CD14-positive monocyte (primary cell): ENCODE data around the gene PCGF5. TPM values are rescaled to one million over a fixed set of nuclear protein-coding genes. Genes with fewer than 3 reads are reported as not detected.

ENCODE experiments used
- DNase-seq, 3 donors: peaks; one replicate each; pipeline ENCODE4 v3.0.0-alpha.2; 2011 to 2022
- H2AFZ ChIP-seq: 2 replicates; pipeline ENCODE4 v1.6.0; 2012; ENCODE audit warnings: mild to moderate bottlenecking, low read depth, low read length, inconsistent platforms; ENCODE audit not compliant: insufficient read depth, poor library complexity, severe bottlenecking
- H3K27ac ChIP-seq, 2 donors: 1 replicate in 1 of 2; 2 replicates in 1 of 2; pipeline ENCODE4 v1.5.1; 2012 to 2013; ENCODE audit warnings: low read length in 2 of 2, control low read depth in 1 of 2, inconsistent platforms in 1 of 2, low read depth in 1 of 2, mild to moderate bottlenecking in 1 of 2
- H3K27me3 ChIP-seq, 2 donors: one replicate each; pipeline versions ENCODE4 v1.6.0 to v1.6.1; 2011 to 2013; ENCODE audit warnings: low read length in 2 of 2; ENCODE audit not compliant: control insufficient read depth in 2 of 2, insufficient read depth in 2 of 2
- H3K36me3 ChIP-seq, 2 donors: replicated peaks in 1 of 2; 1 replicate in 1 of 2; 2 replicates in 1 of 2; pipeline versions ENCODE4 v1.5.1 to v1.6.1; 2012 to 2013; ENCODE audit warnings: low read length in 2 of 2, control low read depth in 1 of 2, inconsistent platforms in 1 of 2, mild to moderate bottlenecking in 1 of 2; ENCODE audit not compliant: insufficient read depth in 2 of 2, control insufficient read depth in 1 of 2
- H3K4me1 ChIP-seq, 2 donors: 1 replicate in 1 of 2; 2 replicates in 1 of 2; pipeline versions ENCODE4 v1.5.1 to v1.6.1; 2012 to 2013; ENCODE audit warnings: low read length in 2 of 2, control low read depth in 1 of 2, inconsistent platforms in 1 of 2, mild to moderate bottlenecking in 1 of 2, moderate library complexity in 1 of 2; ENCODE audit not compliant: insufficient read depth in 2 of 2, control insufficient read depth in 1 of 2
- H3K4me2 ChIP-seq: replicated peaks from 2 replicates; pipeline ENCODE3; 2012; ENCODE audit warnings: low read length, moderate library complexity, mild to moderate bottlenecking; ENCODE audit not compliant: poor library complexity, severe bottlenecking; ENCODE audit errors: extremely low read depth
- H3K4me3 ChIP-seq, 3 experiments: fragments of 200-600 bp in 1 of 3; sonication (generic) in 1 of 3; replicated peaks in 1 of 3; 1 replicate in 2 of 3; 2 replicates in 1 of 3; pipeline ENCODE4 v1.5.1; 2011 to 2013; ENCODE audit warnings: low read length in 3 of 3, mild to moderate bottlenecking in 3 of 3, control low read depth in 2 of 3, low read depth in 2 of 3, inconsistent platforms in 1 of 3, moderate library complexity in 1 of 3
- H3K79me2 ChIP-seq: 2 replicates; pipeline ENCODE4 v1.6.0; 2012; ENCODE audit warnings: mild to moderate bottlenecking, control low read depth, inconsistent platforms, low read length, moderate library complexity; ENCODE audit not compliant: insufficient read depth
- H3K9ac ChIP-seq: 2 replicates; pipeline ENCODE4 v1.6.0; 2017; ENCODE audit warnings: low read length, mild to moderate bottlenecking; ENCODE audit not compliant: insufficient read depth, poor library complexity, severe bottlenecking
- H3K9me3 ChIP-seq, 2 donors: replicated peaks in 1 of 2; 1 replicate in 1 of 2; 2 replicates in 1 of 2; pipeline versions ENCODE4 v1.5.1 to v1.6.1; 2012 to 2013; ENCODE audit warnings: low read length in 2 of 2, control low read depth in 1 of 2; ENCODE audit not compliant: control insufficient read depth in 1 of 2, insufficient read depth in 1 of 2
- H4K20me1 ChIP-seq: 2 replicates; pipeline ENCODE4 v1.6.0; 2012; ENCODE audit warnings: mild to moderate bottlenecking, low read length, control low read depth, moderate library complexity; ENCODE audit not compliant: insufficient read depth
- H3K27ac Mint-ChIP-seq, 7 donors: one replicate each; pipeline ENCODE4 v1.8.0; 2020; ENCODE audit warnings: mild to moderate bottlenecking in 7 of 7, mixed read lengths in 7 of 7, moderate library complexity in 6 of 7, inconsistent platforms in 2 of 7
- H3K27me3 Mint-ChIP-seq, 3 donors: one replicate each; pipeline ENCODE4 v1.8.0; 2021 to 2022; ENCODE audit warnings: low read depth in 3 of 3, mild to moderate bottlenecking in 3 of 3, mixed read lengths in 3 of 3, moderate library complexity in 3 of 3, inconsistent platforms in 1 of 3
- H3K36me3 Mint-ChIP-seq, 2 donors: one replicate each; pipeline ENCODE4 v1.8.0; 2020; ENCODE audit warnings: mixed read lengths in 2 of 2, inconsistent platforms in 1 of 2, mild to moderate bottlenecking in 1 of 2
- H3K4me1 Mint-ChIP-seq: one replicate; pipeline ENCODE4 v1.8.0; 2020; ENCODE audit warnings: mild to moderate bottlenecking, mixed read lengths
- H3K4me3 Mint-ChIP-seq, 2 donors: one replicate each; pipeline ENCODE4 v1.8.0; 2020; ENCODE audit warnings: mild to moderate bottlenecking in 2 of 2, mixed read lengths in 2 of 2, moderate library complexity in 1 of 2
- H3K9me3 Mint-ChIP-seq, 7 donors: one replicate each; pipeline ENCODE4 v1.8.0; 2020 to 2022; ENCODE audit warnings: mixed read lengths in 7 of 7, mild to moderate bottlenecking in 6 of 7, moderate library complexity in 6 of 7, inconsistent platforms in 2 of 7
- CTCF ChIP-seq: fragments of 200-600 bp; IDR thresholded peaks from one replicate; pipeline ENCODE4 v1.8.0; 2022; ENCODE audit warnings: antibody characterized with exemption, mild to moderate bottlenecking
- WGBS: methylation state at CpG from one replicate; pipeline ENCODE4 v1.1.5; 2013; ENCODE audit warnings: missing lambda C conversion rate; ENCODE audit not compliant: insufficient coverage; 5-methylcytosine and 5-hydroxymethylcytosine counted together
- intact Hi-C, 2 donors: fragments of 100-400 bp; cut with micrococcal nuclease; formaldehyde crosslinking; loops; one replicate each; pipeline versions ENCODE4 v1.15.0 to v1.15.1; 2023
- polyA plus RNA-seq, 3 donors: library from polyadenylated mRNA; depleted of rRNA in 1 of 3; unstranded in 2 of 3; stranded (reverse) in 1 of 3; fragments of 300-500 nt in 2 of 3; fragments of >200 nt in 1 of 3; fragmentation: Illumina TruSeq in 2 of 3; gene quantifications; 1 replicate in 2 of 3; 2 replicates in 1 of 3; pipeline ENCODE4 v1.2.3, GENCODE V29; 2012 to 2021

PCGF5 gene
- polyA plus RNA-seq, 3 donors, result 55.2 to 80.3 (median 58.7) TPM

- H3K36me3 ChIP-seq, result no peaks in the 10 kb centered on the region
- no peaks in the 10 kb centered on the region for H3K27me3 ChIP-seq
- WGBS, result 97% methylated on average over 4 of the region's 4 CpGs
- H3K9me3 Mint-ChIP-seq, result no peaks in the 10 kb centered on the region
- intact Hi-C loops, result no loop called here
- no peak overlapping the region for H3K27ac ChIP-seq
- no peaks in the 10 kb centered on the region for H3K4me1 Mint-ChIP-seq
- no peak overlapping the region for H2AFZ ChIP-seq
- no peak for DNase-seq
- H3K9ac ChIP-seq, result no peak overlapping the region
- peaks cover 0 to 3% (median 2%) of the 10 kb centered on the region in 3 donors for H3K27me3 Mint-ChIP-seq
- no peak for TF ChIP-seq CTCF
- H3K9me3 ChIP-seq, result no peaks in the 10 kb centered on the region
- peaks cover 8% of the 10 kb centered on the region in 2 donors for H3K36me3 Mint-ChIP-seq
- no peaks in the 10 kb centered on the region for H3K4me1 ChIP-seq
- H3K4me3 Mint-ChIP-seq, result no peak overlapping the region
- no peak overlapping the region for H3K4me2 ChIP-seq
- H3K27ac Mint-ChIP-seq, result no peak overlapping the region
- H4K20me1 ChIP-seq, result no peaks in the 10 kb centered on the region
- H3K79me2 ChIP-seq, result no peaks in the 10 kb centered on the region
- no peak overlapping the region for H3K4me3 ChIP-seq
Observed at GRCh38 chr10:91287912-91288311, 67.4 kb downstream of the PCGF5 start.

GRCh38 chr10:91289305-91289704 lies 68.8 kb downstream of the PCGF5 start:
- Histone ChIP-seq H3K4me2 (no peak overlapping the region), H2AFZ (no peak overlapping the region), H3K36me3 (no peaks in the 10 kb centered on the region), H3K9me3 (no peaks in the 10 kb centered on the region), H3K9ac (no peak overlapping the region), H3K27me3 (no peaks in the 10 kb centered on the region), H4K20me1 (no peaks in the 10 kb centered on the region), H3K27ac (no peak overlapping the region), H3K4me3 (no peak overlapping the region), H3K79me2 (no peaks in the 10 kb centered on the region), H3K4me1 (no peaks in the 10 kb centered on the region)
- no peak overlapping the region for H3K4me3 Mint-ChIP-seq
- peaks cover 0 to 3% (median 2%) of the 10 kb centered on the region in 3 donors for H3K27me3 Mint-ChIP-seq
- no CpG with 5 or more reads among the region's 1 CpG for WGBS
- no peak overlapping the region for H3K27ac Mint-ChIP-seq
- intact Hi-C loops, result no loop called here
- H3K36me3 Mint-ChIP-seq, result peaks cover 4 to 5% of the 10 kb centered on the region in 2 donors
- no peaks in the 10 kb centered on the region for H3K4me1 Mint-ChIP-seq
- no peak for TF ChIP-seq CTCF
- H3K9me3 Mint-ChIP-seq, result no peaks in the 10 kb centered on the region
- no peak for DNase-seq
